Left kidney (tissue), 2 donors: ENCODE results near the gene TULP4. TPM values are rescaled to one million over a fixed set of nuclear protein-coding genes. Genes with fewer than 3 reads are reported as not detected.
"Not testable (repeated sequence)": the region's sequence is repeated elsewhere in the genome, so short reads cannot be mapped to it uniquely, and the experiment has no call there.

Experiments used
- DNase-seq: peaks from one replicate; pipeline ENCODE4 v3.0.0-alpha.2; 2013
- polyA plus RNA-seq: library from polyadenylated mRNA; unstranded; fragments of 120-200 nt; gene quantifications from one replicate; pipeline ENCODE4 v1.2.1, GENCODE V29; 2013; ENCODE audit not compliant: insufficient read length

The TULP4 gene
- polyA plus RNA-seq, 1 donor: 26.3 TPM

DNA sequence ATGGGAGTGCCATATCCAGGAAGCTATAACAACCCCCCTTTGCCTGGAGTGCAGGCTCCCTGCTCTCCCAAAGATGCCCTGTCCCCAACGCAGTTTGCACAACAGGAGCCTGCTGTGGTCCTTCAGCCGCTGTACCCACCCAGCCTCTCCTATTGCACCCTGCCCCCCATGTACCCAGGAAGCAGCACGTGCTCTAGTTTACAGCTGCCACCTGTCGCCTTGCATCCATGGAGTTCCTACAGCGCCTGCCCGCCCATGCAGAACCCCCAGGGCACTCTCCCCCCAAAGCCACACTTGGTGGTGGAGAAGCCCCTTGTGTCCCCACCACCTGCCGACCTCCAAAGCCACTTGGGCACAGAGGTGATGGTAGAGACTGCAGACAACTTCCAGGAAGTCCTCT, 191.0 kb downstream of the TULP4 start:
- DNase-seq: no peak

DNA sequence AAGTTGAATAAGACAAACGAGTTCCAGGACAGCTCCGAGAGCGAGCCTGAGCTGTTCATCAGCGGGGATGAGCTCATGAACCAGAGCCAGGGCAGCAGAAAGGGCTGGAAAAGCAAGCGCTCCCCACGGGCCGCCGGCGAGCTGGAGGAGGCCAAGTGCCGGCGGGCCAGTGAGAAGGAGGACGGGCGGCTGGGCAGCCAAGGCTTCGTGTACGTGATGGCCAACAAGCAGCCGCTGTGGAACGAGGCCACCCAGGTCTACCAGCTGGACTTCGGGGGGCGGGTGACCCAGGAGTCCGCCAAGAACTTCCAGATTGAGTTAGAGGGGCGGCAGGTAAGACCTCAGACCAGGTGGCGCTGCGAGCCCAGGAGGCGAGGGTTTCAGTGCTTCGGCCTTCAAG, 191.6 kb downstream of the TULP4 start:
- no peak for DNase-seq

DNA sequence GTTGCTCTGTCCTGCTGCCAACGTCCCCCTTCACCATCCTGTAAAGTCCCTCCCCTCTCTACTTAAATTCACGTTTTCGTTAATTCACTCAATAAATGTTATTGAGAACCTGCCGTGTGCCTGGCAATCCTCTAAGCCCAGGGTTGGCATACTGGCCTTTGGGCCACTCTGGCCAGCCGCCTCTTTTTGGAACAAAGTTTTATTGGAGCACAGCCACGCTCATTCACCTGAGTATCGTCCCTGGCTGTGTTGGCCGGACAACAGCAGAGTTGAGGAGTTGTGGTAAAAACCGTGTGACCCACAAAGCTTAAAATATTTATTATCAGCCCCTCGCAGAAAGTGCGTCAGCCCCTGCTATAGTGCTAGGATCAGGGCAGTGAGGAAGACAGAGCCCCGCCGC, 192.9 kb downstream of the TULP4 start:
- no peak for DNase-seq

DNA sequence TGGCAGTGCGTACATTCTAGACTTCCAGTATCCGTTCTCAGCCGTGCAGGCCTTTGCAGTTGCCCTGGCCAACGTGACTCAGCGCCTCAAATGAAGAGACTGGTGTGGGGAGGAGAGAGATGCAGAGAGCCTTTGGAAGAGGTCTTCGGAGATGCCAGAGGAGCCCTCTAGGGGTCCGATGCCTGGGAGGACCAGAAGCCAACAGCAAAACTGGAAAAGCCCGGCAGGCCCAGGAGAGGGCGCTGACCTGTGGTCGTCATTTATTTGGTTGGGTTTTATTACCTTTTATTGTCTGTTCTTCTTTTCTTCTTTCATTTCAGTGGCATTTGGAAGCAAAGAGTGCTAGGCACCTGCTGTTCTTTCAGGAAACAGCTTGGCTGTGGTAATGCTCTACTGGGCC, 194.3 kb downstream of the TULP4 start:
- no peak for DNase-seq

DNA sequence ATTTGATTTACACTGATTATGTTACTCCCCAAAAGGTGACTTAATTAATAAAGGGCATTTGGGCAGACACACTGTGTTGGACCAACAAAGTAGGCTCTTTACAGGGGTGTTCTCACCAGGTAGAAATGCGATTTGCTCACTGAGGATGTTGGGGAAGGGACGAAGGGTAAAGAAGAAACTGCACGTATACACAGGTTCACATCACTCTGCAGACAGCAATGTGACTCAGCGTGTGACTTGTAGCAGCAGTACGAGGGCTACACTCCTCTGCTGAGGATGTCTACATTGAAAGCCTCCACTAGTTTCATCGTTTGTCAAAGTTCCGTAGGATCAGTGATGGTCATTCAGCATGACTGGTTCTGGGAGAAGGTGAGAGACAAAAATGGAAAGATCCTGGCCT, 194.9 kb downstream of the TULP4 start:
- DNase-seq: no peak

DNA sequence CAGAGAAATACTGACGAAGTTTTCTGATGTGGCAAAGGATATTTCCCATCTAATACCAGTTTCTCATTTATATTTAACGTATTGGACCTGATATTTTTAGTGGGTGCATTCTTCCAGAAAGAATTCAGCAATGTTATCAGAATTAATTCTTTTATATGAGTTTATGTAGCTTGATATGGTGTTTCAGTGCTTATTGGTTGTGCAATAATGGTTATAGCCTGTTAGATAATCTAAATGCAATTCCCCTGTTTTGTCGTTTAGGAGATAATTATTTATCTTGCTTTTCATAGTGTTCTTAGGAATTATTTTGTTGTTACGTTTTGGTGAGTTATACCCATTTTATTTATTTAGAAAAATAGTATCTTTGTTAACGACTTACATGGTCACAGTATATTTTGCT, 196.2 kb downstream of the TULP4 start:
- no peak for DNase-seq

DNA sequence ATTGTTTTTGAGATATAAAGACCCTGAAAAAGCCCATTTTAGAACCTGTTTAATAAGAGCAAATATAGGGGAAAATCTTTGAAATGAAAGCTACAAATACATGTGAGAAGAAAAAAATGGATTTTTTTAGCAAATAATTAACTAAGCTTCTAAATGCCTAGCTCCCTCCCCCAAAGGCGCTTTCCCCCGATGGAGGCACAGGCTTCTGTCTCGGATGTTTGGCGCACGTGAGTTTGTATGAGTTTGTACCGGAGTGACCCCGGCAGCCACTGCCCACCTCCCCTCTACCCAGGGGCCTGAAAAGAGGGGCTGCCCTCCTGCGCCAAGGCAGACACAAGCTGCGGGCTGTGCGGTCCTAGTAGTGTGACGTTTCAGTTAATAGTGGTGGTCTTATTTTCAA, 197.2 kb downstream of the TULP4 start:
- no peak for DNase-seq

DNA sequence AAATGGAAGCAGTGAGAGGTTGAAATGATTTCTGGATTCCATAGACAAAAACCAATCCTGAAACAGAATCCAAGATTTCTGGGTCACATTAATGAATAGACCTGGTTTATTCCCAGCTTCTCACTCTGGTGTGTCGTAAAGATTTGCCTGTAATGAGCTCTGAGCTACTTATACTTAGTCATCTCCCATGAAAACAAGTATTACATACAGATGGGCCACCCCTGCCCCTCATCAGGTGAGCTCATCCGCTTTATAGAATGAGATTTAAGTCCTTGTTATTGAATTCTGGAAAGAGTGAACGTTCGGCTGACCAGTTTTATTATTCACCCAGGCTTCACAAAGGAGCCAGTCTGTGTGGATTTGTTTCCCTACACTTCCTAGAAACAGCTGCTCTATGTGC, 200.5 kb downstream of the TULP4 start:
- DNase-seq: no peak

DNA sequence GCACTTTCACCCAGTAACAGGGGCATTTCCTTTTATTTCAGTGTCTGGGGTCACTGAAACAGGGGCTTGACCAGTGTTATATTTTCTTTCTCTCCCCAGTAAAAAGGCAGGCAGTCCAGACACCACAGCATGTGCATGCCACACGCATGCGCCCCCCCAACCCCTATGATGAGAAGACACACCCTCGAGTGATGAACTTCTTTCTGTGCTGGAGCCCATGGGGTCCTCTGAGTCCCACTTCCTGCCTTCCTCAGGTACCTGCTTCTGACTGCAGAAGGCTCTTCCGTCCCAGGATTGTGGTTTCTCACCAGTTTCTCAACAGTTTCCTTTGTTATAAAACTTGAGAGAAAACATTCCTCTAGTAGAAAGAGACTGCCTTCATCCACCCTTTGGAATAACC, 201.9 kb downstream of the TULP4 start:
- DNase-seq: no peak

DNA sequence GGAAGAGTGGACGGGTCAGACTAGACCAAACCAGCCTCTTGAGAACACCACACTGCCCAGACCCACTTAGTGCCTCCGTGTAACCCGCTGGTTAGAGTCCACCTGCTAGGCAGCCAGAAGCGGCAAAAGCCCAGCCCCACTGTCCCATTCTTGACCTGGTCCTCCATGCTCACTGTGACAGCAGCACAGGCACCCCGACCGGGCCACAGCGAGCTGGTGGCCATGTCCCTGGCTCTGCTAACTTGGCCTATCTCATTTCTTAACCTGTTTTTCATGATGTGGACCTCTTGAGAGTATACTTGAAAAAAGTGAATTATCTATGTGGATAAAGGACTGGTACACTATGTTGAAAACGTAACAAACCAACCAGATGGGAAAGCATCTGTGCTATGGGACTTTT, 202.7 kb downstream of the TULP4 start:
- no peak for DNase-seq

DNA sequence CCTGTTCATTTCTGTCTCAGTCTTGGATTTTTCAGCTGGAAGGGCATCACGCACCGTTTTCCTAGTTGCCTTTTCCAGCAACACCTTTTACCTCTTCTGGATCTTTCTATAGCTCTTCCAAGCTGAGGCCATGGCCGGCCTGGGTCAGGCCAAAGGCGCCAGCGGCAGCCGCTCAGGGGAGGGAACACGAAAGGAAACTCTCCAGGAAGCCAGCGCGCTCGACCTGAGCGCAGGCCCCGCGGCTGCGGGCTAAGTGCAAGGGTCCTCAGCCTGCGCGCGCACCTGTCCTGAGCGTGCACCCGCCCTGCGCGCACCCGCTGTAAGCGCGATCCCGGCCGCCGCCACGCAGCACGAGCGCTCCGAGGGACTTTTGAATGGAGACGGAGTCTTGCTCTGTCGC, 203.8 kb downstream of the TULP4 start:
- DNase-seq: peak; percentile 31

DNA sequence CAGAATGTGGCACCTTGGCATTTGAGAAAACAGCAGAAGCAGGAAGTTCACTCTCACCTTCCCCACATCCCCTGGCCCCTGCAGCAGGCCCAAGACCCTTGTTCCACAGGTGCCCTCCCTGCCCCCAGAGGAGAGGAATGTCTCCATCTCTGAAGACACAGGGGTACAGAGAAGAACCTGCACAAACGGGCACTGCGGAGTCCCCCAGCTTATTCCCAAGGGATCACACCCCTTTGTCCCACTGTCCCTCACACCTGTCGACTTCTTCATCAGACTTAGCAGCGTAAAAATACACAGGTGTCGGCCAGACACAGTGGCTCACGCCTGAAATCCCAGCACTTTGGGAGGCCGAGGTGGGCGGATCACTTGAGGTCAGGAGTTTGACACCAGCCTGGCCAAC, 204.8 kb downstream of the TULP4 start:
- no peak for DNase-seq

DNA sequence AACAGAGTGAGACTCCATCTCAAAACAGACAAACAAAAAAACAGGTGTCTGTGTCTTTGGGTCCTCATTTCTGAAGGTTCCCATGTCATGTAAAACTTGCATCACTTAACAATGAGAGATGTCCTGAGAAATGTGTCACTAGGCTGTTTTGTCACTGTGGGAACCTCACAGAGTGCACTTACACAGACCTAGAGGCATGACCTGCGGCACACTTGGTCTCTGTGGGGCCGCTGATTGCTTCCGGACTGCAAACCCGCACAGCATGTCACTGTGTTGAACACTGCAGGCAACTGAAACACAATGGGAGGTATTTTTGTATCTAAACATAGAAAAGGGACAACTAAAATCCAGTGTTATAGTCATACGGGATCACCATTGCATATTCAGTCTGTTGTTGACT, 205.3 kb downstream of the TULP4 start:
- no peak for DNase-seq

DNA sequence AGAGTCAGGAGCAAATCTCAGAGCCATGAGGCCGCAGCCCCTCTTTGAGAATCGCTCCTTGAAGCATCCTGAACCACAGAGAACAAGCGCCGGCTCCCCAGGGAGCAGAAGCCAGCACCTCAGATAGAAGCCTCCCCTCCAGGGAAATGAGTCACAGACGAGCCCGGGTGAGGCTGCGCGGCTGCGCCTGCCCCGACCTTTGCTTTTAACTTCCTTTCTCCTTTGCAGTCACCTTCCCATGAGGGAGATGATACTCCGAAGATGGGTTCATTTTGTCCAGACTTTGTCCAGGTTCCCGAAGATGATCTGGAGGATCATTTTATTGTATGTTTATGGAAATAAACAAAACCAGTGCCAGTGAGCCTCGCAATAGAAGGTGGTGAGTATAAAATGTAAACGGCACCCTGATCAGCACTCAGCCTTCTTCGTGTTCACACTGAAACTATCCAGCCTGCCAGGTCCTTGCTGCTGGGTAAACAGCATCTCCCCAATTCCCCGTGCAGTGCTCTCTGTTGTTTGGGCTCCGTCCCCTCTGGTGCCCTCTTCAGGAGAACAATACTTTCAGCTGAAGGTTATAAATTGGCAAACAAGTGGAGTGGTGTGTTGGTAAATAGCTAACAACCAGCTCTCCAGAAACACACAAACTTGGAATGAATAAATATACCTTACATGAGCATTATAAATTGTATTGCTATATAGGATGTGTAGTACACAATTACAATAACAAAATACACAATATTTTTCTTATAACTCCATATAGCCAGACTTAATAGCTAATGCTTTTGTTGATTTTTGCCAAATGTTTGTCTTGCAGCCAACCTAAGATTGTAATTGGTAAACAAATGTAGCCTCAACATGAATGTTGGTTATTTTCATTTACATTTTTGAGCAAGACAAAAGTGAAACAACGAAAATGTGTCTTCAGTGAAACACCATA, 206.2 kb downstream of the TULP4 start:
- DNase-seq: peak; percentile 44

DNA sequence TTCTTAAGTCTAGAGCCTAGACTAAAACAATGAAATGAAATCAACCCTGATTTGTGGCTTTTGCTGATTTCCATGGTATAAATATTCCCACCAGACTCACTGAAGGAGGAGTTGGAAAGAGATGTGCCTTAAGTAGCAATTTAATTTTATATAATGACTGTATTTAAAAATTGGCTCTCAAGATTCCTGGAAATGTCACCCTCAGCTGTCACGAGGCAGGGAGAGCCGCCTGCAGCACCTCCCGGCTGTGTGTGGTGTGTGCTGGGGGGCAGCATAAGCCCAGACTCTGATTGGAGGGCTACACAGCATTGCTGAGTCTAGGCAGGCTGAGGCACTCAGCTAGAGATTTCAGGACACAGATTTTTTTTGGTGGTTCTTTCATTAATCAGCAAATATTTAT, 207.0 kb downstream of the TULP4 start:
- no peak for DNase-seq

DNA sequence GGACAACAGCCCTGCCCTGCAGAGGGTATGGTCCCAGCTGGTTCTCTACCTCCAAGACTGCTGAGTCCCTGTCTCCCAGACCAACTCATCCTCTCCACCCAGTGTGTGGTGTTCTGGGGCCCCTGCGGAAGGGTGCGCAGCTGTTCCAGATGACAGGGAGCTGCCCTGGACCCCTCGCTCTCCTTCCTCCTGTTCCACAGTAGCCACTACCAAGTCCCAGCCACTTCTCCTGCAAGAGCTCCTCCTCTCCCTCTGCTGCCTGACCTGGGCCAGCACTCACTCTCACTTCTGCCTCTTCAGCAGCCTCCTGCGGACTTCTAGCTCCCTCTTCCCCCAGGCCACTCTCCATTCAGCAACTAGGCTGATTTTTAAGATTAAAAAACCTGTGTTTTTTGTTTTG, 207.5 kb downstream of the TULP4 start:
- no peak for DNase-seq

DNA sequence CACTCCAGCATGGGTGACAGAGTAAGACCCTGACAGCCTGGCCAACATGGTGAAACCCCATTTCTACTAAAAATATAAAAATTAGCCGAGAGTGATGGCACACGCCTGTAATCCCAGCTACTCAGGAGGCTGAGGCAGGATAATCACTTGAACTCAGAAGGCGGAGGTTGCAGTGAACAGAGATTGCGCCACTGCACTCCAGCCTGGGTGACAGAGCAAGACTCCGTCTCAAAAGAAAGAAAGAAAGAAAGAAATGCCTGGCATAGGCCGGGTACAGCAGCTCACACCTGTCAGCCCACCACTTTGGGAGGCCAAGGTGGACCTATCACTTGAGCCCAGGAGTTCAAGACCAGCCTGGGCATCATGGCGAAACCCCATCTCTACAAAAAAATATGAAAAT, 208.7 kb downstream of the TULP4 start:
- not testable (repeated sequence) for DNase-seq

DNA sequence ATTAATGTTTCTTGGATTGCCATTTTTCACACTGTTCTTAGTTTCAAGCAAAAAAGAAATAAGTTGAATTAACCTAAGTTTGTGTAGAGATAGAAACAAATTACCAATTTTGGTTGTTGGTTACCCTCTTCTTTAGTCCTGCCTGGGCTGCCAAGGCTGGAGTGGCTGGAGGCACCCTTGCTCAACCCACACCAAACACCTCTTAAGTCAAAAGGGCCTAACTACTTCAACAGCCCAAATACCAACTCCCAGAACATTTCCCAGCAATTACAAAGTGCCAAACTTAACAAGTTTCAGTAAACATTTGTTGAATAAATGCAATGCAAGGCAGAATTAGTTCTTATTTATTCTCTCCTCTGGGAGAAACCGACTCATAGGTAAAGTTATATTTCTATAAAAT, 209.5 kb downstream of the TULP4 start:
- no peak for DNase-seq

DNA sequence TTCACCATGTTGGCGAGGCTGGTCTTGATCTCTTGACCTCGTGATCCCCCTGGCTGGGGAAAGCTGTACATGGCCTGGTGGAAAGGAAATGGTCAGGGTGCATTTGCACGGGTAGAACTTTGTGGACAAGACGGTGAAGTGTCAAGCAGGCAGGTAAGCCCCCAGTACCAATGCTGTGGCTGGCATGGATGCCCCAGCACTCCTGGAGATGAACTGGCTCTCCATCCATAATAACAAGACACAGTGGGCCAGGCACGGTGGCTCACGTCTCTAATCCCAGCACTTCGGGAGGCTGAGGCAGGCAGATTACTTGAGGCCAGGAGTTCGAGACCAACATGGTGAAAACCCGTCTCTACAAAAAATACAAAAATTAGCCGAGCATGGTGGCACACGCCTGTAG, 210.4 kb downstream of the TULP4 start:
- no peak for DNase-seq

DNA sequence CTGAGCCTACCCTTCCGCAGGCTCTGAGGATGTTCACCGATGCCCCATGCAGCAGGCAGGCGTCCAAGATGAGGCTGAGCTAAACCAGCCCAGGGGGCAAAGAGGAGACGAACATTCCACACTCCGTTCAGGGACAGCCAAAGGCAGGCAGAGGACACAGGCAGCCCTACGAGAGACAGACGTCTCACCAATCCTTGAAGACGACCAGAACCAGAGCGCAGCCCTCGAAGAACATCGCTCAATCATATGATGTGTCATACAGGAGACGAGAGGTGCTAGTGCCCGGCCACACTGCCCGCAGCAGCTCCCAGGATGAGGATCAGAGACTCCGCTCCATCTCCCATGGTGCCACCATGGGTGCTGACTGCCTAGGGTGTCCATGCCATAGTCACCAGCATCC, 212.0 kb downstream of the TULP4 start:
- no peak for DNase-seq

DNA sequence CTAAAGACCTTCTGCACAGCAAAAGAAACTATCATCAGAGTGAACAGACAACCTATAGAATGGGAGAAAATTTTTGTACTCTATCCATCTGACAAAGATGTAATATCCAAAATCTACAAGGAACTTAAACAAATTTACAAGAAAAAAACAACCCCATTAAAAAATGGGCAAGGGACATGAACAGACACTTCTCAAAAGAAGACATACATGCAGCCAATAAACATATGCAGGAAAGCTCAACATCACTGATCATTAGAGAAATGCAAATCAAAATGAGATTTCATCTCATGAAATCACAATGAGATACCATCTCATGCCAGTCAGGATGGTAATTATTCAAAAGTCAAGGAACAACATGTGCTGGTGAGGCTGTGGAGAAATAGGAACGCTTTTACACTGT, 215.6 kb downstream of the TULP4 start:
- DNase-seq: not testable (repeated sequence)

DNA sequence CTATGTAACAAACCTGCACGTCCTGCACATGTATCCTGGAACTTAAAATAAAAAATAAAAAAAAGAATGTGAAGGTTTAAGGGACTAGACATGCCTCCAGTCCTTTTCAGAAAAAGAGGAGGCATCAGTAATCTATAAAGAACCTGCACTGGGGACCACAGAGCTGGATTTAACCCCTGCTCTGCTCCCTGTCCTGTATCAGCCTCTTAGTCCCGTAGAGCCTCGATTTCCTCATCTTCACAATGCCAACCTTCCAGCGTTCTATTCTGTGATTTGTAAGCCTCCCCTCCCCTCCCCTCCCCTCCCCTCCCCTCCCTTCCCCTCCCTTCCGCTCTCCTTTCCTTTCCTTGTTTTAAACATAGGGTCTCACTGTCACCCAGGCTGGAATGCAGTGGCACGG, 216.6 kb downstream of the TULP4 start:
- DNase-seq: no peak

DNA sequence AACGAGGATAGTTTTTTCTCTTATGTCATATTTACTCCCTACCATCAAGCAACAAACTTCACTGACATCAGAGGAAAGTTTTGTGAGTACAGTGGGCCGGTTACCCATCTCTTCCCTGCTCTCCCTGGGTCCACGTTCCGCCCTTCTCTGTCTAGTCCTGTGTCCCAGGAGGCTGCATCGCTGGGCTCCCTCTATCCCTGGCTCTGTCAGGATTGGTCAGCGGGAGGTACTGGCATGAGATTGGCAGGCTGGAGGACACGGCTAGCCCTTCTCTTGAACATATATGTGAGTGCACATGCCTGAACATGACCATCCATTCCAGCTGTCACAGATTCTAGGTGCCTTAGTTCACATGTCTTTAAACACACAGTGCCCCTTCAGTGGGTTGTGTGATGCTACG, 217.4 kb downstream of the TULP4 start:
- no peak for DNase-seq

DNA sequence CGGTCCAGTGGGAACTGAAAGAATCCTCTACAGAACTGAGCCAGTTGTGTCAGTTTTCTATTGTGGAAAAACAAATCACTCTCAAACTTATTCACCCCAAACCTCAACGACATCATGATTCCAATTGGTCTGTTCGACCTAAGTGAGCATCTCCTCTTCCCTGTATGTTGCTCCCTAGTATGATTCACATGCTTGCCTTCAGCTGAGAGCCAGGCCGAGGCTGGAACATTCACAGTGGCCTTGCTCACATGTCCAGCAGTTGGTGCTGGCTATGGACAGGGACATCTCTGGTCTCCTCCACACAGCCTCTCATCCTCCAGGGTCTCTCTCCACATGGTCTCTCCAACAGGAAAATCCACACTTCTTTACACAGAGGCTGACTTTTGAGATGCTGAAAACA, 219.3 kb downstream of the TULP4 start:
- no peak for DNase-seq
